HG02973 (cell line): ENCODE data around the gene SAT2.

Experiments
- ATAC-seq: cut with Tn5 transposase; IDR thresholded peaks from one replicate; pipeline ENCODE4 v1.9.1; 2021; ENCODE audit warnings: moderate library complexity; ENCODE audit not compliant: unreplicated experiment

SAT2 gene

DNA sequence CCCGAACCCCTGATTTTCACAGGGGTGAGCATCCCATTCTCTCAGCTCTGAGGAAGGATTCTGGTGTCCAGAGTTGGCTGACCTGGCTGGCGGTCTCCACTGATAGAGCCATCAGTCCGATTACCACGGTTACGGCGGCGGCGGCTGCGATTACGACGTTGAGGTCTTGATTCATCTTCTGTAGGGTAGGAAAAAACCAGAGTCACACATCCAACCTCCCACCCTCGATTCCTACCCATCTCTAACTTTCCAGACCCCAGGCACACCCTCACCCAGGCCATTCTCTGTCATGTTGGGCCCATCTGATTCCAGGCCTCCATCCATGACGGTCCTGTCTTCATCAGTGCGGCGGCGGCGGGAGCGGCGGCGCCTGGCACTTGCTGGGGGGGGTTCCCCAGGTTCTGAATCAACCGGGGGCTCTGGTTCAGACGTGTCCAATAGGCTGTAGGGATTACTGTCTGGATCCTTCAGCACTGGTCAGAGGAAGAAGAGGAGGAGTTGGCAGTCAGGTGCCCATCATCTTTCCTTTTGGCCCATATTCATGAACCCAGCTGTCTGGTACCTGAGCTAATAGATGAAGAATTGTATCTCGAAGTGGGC lies 35.1 kb downstream of the SAT2 start:
- no peak for ATAC-seq

DNA sequence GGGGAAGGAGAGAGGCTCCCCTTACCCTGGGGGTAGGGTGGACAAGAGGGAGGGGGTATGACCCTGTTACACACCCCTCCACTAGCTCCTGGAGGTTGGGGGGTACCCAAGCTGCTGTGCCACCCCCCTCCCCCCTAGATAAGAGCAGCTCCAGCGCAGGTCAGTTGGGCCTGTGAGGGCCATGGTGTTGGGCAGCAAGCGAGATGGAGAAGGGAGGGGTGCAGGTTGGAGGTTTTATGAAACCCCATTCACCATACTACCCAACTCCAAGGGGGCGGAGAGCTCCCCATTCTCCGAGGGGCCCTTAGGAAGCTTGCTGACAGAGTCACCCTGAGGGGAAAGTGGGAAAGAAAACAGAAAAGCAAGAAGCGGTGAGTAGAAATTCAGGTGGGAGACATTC lies 36.0 kb downstream of the SAT2 start:
- ATAC-seq = no peak

DNA sequence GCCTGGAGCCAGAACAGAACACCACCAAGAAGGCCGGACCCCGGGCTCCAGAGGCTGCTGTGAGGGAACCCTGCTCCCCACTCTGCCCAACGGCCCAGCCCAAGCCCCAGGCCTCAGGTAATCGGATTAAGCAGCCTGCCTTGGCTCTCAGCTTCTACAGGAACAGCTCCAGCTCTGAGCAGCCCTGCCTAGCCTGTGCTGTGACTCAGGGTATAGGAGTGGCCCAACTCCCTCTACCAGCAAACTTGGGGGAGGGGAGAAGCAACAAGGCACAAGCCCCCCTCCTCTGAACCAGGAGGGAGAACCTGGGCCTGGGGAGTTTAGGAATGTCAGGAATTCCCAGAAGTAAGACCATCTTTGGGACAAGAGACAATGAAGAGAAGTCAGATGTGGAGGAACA lies 36.9 kb downstream of the SAT2 start:
- ATAC-seq = no peak

DNA sequence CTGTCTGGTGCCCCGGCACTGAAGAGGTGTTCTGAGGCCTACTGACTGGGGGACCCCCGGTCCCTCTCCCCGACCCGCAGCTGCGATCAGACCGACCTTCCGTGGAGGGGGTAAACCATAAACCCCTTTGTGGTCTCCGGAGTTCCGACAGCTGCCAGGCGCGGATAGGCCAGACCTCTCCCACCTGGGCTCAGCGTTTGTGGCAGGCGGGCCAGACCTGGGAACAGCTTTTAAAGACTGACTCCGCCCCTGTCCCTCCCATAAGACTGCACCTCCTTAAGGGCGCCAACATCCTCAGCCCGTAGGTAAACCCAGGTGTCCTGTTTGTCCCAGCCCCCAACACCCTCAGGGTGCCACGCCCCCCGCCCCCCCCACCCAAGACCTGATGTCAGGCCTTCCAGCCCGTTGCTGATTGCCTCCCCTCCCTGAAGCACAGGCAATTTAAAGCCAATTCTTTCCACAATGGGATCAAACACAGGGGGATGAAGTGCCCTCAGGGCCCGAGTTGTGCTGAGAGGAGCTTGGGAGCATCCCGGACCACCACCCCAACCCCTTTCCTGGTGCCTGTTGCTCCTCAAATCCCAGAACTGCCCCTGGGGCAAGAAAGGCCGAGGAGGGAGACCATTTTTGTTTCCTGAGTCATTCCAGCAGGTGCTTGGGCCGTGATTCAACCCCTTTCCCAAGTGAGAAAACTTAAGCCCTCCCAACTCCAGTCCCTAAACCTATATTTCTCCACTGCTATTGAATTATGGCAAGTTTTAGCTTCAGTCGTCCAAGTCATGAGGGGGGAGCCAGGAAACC lies 37.5 kb downstream of the SAT2 start, which contains the start of gene SOX15:
Gene SOX15, minus strand, starts transcription at position 204 of the 801 bp plus-strand sequence. CDS start 418 bp downstream, outside the sequence.
- no peak for ATAC-seq

DNA sequence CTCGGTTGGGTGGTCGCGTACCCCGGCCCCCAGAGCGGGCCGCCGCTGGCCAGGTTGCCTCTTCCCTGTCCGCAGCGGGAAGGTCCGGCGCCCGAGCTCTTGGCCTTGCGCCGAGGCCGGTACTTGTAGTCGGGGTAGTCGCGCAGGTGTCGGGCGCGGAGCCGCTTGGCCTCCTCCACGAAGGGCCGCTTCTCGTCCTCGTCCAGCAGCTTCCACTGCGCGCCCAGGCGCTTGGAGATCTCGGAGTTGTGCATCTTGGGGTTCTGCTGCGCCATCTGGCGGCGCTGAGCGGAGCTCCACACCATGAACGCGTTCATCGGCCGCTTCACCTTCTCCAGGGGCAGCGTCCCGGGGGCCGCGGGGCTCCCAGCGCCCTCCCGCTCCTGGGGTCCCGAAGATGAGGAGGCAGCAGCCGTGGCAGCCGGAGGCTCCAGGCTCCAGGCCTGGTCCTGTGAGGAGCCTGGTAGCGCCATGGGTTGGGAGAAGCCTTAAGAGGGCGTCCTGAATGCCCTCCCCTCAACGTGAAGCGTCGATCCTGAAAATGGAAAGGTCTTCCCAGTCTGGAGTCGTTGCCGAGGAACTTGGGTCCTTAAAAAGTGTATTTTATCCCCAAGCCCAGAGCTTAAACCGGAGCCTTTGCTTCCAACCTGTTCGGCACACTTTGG lies 38.3 kb downstream of the SAT2 start:
- no peak for ATAC-seq

DNA sequence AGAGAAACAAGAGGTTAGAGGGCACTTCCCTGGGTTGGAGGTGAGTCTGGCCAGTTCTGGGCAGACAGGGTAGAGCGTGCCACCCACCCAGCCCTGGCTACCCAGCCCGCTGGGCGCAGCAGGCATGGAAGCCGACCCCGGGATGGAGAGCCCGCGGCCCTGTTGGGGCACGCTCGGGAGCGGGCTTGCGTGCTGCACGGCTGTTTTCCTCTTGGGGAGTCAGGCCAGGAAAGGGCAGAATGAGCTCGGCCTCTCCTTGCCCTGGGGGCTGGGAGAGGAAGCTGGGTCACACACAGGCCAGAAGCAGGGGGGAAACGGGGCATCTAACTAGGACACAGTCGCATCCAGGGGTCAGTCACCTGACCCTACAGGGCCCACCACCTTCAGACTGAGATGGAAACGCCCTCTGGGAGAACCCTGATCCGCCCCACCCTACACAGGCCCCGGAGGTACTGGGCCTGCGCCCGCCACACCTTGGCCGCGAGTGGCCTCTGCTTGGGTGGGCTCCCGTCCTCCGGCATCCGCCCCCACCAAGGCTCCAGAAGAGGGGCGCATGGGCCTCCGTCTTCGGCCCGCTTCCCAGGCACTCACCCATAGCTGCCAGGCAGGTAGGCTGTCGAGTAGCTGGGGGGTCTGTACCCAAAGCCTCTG lies 38.9 kb downstream of the SAT2 start:
- no peak for ATAC-seq

DNA sequence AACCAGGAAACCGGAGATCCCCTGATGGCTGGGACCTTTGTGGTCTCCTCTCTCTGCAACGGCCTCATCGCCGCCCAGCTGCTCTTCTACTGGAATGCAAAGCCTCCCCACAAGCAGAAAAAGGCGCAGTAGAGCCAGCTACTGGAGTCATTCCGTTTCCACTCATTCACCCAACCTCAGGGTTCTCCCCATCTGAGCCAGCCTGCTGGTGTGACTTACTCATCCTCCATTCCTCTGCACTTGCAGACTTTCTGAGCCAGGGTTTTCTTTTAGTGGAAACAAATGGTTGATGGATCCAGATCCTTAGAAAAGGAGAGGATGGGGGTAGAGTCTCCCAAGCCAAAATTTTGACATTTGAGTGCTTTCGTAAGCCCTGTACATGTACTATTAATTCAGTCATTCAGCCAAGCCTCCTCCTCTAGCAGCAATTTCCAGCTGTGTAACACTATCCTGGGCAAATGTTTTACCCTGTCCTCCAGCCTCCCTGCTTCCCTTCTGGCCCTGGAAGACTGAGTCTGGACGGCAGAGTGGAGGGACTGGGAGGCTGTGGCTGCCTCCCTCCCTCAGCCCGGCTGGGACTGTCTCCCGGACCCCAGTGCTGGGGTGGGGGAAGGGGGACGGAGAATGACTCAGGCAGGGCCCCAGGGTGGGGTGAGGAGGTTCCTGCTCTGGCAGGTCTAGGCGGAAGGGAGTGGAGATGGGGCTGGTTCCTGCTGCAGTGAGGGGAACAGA lies 40.0 kb downstream of the SAT2 start:
- ATAC-seq = no peak

DNA sequence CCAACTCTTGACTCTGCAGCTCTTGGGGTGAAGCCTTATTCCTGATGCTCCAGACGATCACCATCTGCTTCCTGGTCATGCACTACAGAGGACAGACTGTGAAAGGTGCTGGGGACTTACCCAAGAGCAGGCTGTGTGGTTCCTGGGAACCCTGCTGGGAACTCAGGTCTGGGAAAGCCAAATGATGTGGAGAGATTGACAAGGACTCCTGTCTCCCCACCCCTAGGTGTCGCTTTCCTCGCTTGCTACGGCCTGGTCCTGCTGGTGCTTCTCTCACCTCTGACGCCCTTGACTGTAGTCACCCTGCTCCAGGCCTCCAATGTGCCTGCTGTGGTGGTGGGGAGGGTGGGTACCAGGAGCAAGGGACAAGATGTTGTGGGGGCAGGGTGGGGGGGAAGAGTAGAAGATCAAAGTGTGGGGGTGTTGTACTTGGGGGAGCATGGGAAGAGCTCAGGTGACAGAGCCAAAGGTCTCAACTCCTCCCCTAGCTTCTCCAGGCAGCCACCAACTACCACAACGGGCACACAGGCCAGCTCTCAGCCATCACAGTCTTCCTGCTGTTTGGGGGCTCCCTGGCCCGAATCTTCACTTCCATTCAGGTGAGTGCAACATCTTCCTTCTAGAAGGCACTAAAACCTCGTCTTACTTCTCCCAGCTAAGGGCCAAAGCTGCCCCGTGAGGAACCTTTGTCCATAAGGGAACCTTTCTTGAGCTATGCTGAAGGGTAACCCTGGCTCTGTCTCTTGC lies 40.8 kb downstream of the SAT2 start:
- ATAC-seq = no peak

DNA sequence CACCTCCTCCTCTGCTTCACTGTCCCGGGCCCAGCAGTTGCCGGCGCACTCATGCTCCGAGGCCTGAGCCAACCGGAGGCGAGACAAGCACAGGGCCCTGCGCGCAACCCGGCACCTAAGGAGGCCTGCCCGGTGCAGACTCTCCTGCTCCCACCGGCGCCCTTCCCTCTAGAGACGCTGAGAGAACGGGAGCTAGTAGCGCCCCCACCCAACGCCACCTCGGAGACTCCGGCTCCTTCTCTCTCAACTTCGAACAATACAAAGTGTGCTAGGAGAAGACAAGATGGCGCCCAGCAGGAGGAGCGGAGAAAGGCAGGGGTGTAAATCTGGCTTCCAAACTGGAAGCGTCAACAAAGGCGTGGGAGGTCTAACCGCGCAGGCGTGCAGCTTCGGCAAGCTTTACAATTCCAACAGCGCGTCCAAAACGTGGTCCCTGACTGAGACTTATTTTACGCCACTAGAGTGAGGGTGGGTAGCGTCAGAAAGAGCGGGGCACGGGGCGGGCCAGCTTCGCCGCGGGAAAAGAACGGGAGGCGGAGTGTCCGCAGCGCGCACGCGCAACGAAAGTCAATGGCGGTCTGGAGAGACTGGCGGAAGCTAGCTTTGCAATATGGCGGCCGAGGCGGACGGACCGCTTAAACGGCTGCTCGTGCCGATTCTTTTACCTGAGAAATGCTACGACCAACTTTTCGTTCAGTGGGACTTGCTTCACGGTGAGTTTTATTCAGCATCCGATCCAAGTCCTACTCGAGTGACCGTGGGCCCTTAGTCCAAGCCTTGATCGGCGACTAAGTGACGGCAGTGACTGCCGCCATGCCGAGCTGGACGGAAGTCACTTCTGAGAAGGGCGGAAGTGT lies 44.1 kb downstream of the SAT2 start, which contains the start of gene MPDU1:
Gene MPDU1, plus strand, starts transcription at position 600 of the 857 bp plus-strand sequence. Its CDS starts 11 bp downstream, at position 611.
- peak; percentile 49 for ATAC-seq

DNA sequence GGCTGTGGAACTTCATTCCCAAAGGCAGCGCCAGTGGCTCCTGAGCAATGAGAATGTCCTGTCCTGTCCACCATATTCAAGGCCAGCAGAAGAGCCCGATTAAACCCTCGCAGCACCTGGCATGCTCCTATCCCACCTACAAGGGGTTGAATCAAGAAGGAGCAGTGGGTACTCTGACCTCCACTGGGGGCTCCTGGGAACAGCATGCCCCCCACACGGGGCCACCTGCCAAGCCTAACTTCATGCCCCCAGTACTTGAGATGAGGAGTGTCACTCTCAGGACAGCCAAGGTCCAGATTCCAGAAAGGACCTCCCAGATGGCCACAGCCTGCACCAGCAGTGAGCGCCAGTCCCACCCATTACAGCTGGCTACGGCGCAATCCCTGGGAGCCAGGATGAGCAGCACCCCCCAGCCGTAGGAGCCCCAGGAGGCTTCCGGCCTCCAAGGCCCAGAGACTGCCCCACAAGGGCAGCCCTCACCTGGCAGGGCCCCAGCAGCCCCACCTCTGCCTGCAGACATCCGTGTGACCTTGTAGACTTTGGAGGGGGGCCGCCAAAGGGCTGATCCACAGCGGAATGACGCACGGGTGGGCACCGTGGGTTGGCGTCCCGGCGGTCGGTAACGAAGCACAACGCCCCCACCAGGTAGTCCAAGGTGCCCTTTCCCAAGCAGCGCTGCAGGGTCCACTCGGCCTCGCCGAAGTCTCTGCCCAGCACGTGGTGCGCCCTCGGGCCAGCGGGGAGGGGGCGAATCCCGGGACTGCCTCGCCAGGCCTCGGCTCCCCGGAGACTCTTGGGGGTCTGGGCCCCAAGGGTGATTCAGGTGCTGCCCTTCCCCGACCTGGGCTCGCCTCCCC lies 45.0 kb downstream of the SAT2 start:
- ATAC-seq = no peak

DNA sequence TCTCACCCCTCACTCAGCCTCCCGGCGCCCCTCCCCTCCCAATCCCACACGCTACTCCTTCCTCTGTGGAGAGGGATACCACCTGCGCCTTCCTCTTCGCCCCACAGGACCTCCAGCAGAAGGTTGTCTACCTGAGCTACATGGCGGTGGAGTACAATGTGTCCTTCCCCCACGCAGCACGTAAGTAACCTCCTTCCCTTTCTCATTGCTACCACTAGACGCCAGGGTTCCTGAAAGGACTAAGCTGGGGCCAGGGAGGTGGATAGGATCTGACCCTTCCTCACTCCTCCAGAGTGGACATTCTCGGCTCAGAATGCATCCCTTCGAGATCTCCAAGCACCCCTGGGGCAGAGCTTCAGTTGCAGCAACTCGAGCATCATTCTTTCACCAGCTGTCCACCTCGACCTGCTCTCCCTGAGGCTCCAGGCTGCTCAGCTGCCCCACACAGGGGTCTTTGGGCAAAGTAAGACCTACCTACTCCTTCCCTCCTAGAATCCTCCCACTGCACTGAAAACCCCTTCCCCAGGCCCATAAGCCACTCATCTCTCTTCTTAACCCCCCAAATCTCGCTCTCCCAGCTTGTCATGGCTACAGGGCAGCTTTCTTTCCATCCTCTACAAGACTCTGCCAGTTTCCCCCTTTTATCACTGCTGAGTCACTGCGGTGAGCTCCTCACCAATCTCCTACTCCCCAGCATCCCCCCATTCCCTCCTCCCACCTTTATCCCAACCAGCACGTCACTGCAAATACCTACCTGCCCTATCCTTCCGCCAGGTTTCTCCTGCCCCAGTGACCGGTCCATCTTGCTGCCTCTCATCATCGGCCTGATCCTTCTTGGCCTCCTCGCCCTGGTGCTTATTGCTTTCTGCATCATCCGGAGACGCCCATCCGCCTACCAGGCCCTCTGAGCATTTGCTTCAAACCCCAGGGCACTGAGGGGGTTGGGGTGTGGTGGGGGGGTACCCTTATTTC lies 46.7 kb downstream of the SAT2 start:
- no peak for ATAC-seq

DNA sequence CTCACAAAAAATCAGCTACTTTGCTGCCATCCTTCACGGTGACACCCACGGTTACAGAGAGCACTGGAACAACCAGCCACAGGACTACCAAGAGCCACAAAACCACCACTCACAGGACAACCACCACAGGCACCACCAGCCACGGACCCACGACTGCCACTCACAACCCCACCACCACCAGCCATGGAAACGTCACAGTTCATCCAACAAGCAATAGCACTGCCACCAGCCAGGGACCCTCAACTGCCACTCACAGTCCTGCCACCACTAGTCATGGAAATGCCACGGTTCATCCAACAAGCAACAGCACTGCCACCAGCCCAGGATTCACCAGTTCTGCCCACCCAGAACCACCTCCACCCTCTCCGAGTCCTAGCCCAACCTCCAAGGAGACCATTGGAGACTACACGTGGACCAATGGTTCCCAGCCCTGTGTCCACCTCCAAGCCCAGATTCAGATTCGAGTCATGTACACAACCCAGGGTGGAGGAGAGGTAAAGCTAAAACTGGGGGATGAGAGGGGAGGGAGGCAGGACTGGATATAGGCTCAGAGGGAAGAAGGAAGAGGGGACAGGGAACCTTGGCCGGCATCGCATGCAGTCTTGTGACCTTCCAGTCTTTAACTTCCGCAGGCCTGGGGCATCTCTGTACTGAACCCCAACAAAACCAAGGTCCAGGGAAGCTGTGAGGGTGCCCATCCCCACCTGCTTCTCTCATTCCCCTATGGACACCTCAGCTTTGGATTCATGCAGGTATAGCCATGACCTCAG lies 47.6 kb downstream of the SAT2 start:
- ATAC-seq = no peak

DNA sequence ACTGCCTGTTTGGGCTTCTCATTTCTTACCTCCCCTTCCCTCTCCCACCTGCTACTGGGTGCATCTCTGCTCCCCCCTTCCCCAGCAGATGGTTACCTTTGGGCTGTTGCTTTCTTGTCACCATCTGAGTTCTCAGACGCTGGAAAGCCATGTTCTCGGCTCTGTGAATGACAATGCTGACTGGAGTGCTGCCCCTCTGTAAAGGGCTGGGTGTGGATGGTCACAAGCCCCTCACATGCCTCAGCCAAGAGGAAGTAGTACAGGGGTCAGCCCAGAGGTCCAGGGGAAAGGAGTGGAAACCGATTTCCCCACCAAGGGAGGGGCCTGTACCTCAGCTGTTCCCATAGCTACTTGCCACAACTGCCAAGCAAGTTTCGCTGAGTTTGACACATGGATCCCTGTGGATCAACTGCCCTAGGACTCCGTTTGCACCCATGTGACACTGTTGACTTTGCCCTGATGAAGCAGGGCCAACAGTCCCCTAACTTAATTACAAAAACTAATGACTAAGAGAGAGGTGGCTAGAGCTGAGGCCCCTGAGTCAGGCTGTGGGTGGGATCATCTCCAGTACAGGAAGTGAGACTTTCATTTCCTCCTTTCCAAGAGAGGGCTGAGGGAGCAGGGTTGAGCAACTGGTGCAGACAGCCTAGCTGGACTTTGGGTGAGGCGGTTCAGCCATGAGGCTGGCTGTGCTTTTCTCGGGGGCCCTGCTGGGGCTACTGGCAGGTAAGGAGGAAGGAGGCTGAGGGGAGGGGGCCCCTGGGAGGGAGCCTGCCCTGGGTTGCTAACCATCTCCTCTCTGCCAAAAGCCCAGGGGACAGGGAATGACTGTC lies 48.4 kb downstream of the SAT2 start, which contains the start of gene CD68:
Gene CD68, plus strand, starts transcription at position 638 of the 833 bp plus-strand sequence. Its CDS starts 40 bp downstream, at position 678.
- ATAC-seq = peak; percentile 40

DNA sequence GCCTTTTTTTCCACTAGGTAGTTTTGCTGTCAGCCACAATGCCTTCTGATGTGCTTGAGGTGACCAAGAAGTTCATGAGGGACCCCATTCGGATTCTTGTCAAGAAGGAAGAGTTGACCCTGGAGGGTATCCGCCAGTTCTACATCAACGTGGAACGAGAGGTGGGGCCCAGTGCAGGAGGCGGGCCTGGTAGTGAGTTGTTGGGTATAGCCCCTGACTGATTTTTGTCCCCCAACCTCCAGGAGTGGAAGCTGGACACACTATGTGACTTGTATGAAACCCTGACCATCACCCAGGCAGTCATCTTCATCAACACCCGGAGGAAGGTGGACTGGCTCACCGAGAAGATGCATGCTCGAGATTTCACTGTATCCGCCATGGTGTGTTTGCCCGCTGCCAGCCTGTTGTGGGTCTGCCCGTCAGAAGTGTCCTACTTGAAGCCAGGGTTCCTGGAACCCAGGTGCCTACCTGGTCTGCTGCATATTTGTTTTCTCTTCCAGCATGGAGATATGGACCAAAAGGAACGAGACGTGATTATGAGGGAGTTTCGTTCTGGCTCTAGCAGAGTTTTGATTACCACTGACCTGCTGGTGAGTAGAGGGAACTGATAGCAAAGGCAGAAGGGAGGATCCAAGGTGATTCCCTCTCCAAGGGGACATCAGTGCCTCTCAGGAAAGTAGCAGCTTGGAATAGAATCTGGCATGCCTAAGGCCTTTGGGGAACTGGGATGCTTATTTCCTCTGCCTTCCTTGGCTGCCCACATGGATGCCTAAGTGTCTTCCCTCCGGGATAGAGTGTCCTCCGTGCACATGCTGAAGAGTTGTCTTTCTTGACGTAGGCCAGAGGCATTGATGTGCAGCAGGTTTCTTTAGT lies 50.1 kb downstream of the SAT2 start:
- ATAC-seq = no peak
